Adipocyte (in vitro differentiated cells): ENCODE results near the gene ALKBH5.

Source experiments
- DNase-seq: peaks from one replicate; pipeline ENCODE4 v3.0.0-alpha.2; 2015; ENCODE audit warnings: low read depth
- H3K27me3 ChIP-seq: replicated peaks from 2 replicates; pipeline ENCODE4 v1.7.0; 2013; ENCODE audit warnings: mild to moderate bottlenecking, low read length, moderate library complexity; ENCODE audit not compliant: control insufficient read depth, insufficient read depth
- H3K36me3 ChIP-seq: 2 replicates; pipeline ENCODE4 v1.7.0; 2013; ENCODE audit warnings: low read length, mild to moderate bottlenecking, moderate library complexity; ENCODE audit not compliant: control insufficient read depth, insufficient read depth, severe bottlenecking
- H3K4me1 ChIP-seq: 2 replicates; pipeline ENCODE4 v1.7.0; 2013; ENCODE audit warnings: mild to moderate bottlenecking, low read length, moderate library complexity; ENCODE audit not compliant: control insufficient read depth, insufficient read depth
- H3K4me3 ChIP-seq: 2 replicates; pipeline ENCODE4 v1.7.0; 2013; ENCODE audit warnings: mild to moderate bottlenecking, low read length, moderate library complexity
- H3K9ac ChIP-seq: 2 replicates; pipeline ENCODE4 v1.7.0; 2013; ENCODE audit warnings: mild to moderate bottlenecking, low read length, moderate library complexity
- H3K9me3 ChIP-seq: 2 replicates; pipeline ENCODE4 v1.7.0; 2013; ENCODE audit warnings: mild to moderate bottlenecking, low read length, moderate library complexity; ENCODE audit not compliant: control insufficient read depth

The ALKBH5 gene

DNA sequence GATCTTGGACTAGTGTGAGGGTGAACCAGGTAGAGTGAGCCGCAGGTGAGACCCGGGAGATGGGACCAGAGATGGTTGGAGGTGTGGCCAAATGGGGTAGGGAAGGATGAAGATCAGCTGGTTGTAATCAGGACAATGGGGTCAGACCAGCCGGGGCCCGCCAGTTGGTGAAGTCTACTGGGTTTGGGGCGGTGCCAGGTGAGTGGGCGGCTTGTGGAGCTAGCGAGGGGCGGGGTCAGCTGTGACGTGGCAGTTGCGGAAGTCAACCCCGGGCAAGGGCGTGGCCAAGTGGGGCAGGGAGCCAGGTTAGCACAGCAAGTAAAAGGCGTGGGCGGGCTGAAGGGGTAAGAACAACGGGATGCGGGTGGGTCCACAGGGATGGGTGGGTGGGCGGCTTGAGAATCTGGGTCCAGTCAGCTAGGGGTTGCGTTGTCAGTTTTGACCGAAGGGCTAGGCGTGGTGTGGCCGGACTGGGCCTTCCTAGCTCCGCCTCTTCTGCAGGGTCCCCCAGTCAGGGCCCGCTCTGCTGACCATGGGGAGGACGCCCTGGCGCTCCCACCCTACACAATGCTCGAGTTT is 25.5 kb upstream of the ALKBH5 start:
- no peaks in the 10 kb centered on the region for H3K27me3 ChIP-seq
- H3K4me1 ChIP-seq = peaks cover 14% of the 10 kb centered on the region
- no peaks in the 10 kb centered on the region for H3K36me3 ChIP-seq
- H3K4me3 ChIP-seq = peak overlapping the region; percentile 69
- peak; percentile 68 for DNase-seq
- no peaks in the 10 kb centered on the region for H3K9me3 ChIP-seq
- H3K9ac ChIP-seq = peak overlapping the region; percentile 48

DNA sequence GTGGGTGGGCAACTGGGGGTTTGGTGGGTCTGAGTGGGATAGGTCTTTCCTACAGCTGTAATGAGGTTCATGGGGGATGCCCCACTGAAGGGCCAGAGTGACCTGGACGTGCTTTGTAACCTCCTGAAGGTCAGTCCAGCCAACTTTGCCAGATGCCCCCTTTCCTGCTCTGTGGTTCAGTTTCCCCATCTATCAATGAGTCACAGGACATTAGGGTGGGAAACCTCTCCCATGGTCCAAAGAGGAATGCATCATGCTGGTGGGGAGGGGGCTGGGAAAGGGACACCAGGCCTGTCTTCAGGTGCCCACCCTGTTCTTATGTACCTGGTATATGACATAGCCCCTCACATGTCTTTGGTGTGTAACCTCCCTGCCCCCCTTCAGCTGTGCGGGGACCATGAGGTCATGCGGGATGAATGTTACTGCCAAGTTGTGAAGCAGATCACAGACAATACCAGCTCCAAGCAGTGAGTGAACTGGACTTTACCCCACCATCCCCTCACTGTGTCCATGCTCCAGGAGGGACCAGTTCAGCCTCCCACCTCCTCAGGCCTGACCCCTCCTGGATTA is 24.0 kb upstream of the ALKBH5 start:
- DNase-seq = no peak
- no peak overlapping the region for H3K9ac ChIP-seq
- H3K4me1 ChIP-seq = peaks cover 14% of the 10 kb centered on the region
- no peak overlapping the region for H3K4me3 ChIP-seq
- no peaks in the 10 kb centered on the region for H3K27me3 ChIP-seq
- H3K36me3 ChIP-seq = no peaks in the 10 kb centered on the region
- no peaks in the 10 kb centered on the region for H3K9me3 ChIP-seq

DNA sequence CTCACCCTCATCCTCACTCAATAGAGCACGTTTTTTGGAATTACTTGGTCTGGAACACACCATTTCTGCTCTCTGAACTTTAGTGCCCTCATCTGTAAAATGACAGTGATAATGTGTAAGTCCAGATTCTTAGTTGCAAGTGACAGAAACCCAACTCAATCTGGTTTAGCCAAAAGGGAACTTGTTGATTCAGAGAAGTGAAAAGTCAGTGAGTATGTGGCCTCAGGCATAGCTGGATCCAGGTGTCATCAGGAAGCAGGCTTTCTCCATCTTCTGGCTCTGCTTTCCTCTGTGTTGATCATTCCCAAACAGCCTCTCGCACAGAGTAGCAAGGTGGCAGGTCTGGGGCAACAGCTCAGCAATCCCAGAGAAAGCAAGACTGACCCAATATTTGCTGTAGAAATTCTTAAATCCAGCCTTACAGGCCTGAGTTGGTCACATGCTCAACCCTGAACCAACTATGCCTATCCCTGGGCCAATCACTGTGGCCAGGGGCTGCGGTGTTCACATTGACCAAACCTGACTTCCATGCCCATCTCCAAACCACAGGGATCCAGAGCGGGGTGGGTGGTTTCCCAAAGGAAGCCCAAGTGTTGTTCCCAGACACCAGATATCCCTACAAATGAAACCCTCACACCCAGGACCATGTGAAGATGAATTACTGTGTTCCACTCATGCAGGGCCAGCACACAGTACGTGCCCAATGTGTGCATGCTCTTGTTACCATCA is 23.3 kb upstream of the ALKBH5 start:
- no peak overlapping the region for H3K4me3 ChIP-seq
- DNase-seq = no peak
- H3K4me1 ChIP-seq = peaks cover 14% of the 10 kb centered on the region

DNA sequence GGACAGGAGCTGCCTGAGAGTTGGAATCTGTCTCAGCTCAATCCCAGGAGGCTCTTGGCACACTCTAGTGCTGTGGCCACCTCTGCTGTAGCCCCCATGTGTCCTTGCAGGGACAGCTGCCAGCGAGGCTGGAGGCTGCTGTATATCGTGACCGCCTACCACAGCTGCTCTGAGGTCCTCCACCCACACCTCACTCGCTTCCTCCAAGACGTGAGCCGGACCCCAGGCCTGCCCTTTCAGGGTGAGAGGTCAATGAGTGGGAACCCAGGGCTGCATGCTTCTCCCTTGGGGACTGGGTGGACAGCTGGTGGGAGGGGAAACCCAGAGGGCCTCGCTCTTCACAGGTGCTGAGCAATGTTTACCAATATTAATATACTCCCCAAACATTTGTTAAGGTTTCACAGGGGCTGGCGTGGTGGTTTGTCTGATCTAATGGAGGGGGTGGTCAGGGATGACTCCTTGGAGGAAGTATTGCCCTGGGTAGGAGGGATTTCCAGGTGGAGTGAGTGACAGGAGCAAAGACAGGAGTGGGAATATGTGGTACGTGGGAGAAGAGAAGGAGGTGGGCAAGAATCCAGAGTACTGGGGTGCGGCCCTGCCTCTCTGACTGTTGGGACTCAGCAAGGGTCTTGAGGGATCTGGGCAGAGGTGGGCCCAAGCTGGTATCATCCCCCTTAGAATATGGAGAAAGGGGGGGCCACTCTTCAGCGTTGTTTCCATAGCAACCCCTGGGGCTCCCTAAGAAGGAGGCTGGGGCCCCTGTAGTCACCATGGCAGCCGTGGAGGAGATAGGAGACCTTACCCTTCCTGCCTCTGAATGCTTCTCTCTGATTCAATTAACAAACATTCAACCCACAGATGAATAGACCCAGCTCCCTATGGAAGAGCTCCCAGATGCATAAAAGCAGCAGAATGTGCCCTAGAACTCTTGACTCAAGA is 22.2 kb upstream of the ALKBH5 start:
- H3K4me1 ChIP-seq = peaks cover 14% of the 10 kb centered on the region
- H3K36me3 ChIP-seq = no peaks in the 10 kb centered on the region
- H3K4me3 ChIP-seq = no peak overlapping the region
- no peak overlapping the region for H3K9ac ChIP-seq
- H3K9me3 ChIP-seq = no peaks in the 10 kb centered on the region
- no peak for DNase-seq
- H3K27me3 ChIP-seq = no peaks in the 10 kb centered on the region

More for the DNA sequence above, 23.3 kb upstream of the ALKBH5 start:
- Histone ChIP-seq H3K27me3 (no peaks in the 10 kb centered on the region), H3K36me3 (no peaks in the 10 kb centered on the region), H3K9me3 (no peaks in the 10 kb centered on the region), H3K9ac (no peak overlapping the region)

- no peak for DNase-seq
Measured at GRCh38 chr17:18163547-18163946, 20.1 kb upstream of the ALKBH5 start.

DNA sequence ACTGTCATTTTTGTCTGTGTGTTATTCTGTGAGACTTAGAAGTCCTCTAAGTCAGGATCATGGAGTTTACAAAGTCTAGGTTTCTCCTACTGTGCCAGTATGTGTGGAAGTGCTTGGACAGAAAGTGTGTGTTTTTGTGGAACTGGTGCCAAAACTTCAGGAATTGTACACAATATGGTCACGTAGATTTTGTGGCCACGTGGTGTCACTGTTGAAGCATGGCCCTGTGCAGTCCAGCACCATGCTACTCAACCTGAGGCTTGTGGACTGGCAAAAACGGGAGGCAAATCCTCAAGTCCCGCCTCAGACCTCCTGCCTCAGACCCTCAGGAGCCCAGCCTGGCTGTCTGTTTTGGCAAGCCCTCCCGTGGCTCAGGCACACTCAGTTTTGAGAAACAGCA is 16.7 kb upstream of the ALKBH5 start:
- H3K9me3 ChIP-seq = no peaks in the 10 kb centered on the region
- H3K27me3 ChIP-seq = no peaks in the 10 kb centered on the region
- no peak overlapping the region for H3K4me3 ChIP-seq
- no peak overlapping the region for H3K9ac ChIP-seq
- no peak for DNase-seq
- no peaks in the 10 kb centered on the region for H3K4me1 ChIP-seq
- no peaks in the 10 kb centered on the region for H3K36me3 ChIP-seq

More at GRCh38 chr17:18163547-18163946, 20.1 kb upstream of the ALKBH5 start:
- Histone ChIP-seq H3K9ac (no peak overlapping the region), H3K36me3 (no peaks in the 10 kb centered on the region), H3K9me3 (no peaks in the 10 kb centered on the region), H3K4me1 (peaks cover 12% of the 10 kb centered on the region), H3K27me3 (no peaks in the 10 kb centered on the region), H3K4me3 (no peak overlapping the region)

DNA sequence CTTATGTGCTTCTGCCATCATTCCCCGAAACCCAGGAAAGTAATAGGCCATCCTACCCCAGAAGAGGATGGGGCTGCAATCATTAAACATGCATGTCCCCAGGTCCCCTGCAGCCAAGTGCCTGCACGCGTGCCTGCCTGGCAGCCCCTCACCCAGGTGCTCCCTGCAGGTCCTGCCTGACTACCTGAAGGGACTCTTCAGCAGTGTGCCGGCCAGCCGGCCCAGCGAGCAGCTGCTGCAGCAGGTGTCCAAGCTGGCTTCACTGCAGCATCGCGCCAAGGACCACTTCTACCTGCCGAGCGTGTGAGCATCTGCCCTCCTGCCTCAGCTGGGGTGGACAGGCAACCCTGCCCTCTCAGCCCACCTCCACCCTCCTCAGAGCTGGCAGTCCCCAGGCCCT is 16.2 kb upstream of the ALKBH5 start:
- H3K36me3 ChIP-seq = no peaks in the 10 kb centered on the region
- H3K9me3 ChIP-seq = no peaks in the 10 kb centered on the region
- DNase-seq = no peak
- no peak overlapping the region for H3K4me3 ChIP-seq
- no peaks in the 10 kb centered on the region for H3K4me1 ChIP-seq
- no peaks in the 10 kb centered on the region for H3K27me3 ChIP-seq
- H3K9ac ChIP-seq = no peak overlapping the region

GRCh38 chr17:18172531-18173278 is 10.9 kb upstream of the ALKBH5 start:
- H3K4me1 ChIP-seq = no peaks in the 10 kb centered on the region

DNA sequence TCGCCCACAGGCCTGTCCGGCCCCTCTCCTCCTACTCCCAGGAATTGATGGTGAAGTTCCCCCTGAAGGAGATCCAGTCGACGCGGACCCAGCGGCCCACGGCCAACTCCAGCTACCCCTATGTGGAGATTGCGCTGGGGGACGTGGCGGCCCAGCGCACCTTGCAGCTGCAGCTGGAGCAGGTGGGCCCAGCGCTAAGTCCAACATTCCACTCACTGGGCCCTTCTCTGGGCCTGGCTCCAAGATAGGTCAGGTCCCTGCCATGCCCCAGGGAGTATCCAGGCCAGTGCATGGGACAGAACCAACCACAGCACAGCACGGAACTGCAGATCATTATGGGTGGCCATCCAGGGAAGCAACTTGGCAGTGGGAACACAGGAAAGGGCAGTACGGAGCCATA is 9.9 kb upstream of the ALKBH5 start:
- DNase-seq = no peak
- H3K4me1 ChIP-seq = no peaks in the 10 kb centered on the region
- H3K9me3 ChIP-seq = no peaks in the 10 kb centered on the region
- no peak overlapping the region for H3K4me3 ChIP-seq
- no peaks in the 10 kb centered on the region for H3K27me3 ChIP-seq
- H3K9ac ChIP-seq = no peak overlapping the region
- H3K36me3 ChIP-seq = no peaks in the 10 kb centered on the region

More at GRCh38 chr17:18172531-18173278, 10.9 kb upstream of the ALKBH5 start:
- DNase-seq = no peak
- H3K9ac ChIP-seq = no peak overlapping the region
- H3K4me3 ChIP-seq = no peak overlapping the region
- no peaks in the 10 kb centered on the region for H3K27me3 ChIP-seq
- H3K36me3 ChIP-seq = no peaks in the 10 kb centered on the region
- H3K9me3 ChIP-seq = no peaks in the 10 kb centered on the region

DNA sequence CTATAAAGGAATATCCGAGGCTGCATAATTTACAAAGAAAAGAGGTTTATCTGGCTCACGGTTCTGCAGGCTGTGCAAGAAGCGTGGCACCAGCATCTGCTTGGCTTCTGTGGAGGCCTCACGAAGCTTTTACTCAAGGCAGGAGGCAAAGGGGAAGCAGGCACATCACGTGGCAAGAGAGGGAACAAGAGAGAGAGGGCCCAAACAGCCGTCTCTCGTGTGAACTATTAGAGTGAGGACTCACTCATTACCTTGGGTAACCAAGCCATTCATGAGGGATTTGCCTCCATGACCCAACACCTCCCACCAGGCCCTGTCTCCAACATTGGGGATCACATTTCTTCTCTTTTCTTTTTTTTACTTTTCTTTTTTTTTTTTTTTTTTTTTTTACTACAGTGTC is 7.5 kb upstream of the ALKBH5 start:
- Histone ChIP-seq H3K27me3 (no peaks in the 10 kb centered on the region), H3K4me3 (no peak overlapping the region), H3K36me3 (no peaks in the 10 kb centered on the region), H3K9me3 (no peaks in the 10 kb centered on the region), H3K9ac (no peak overlapping the region), H3K4me1 (peaks cover 7% of the 10 kb centered on the region)
- no peak for DNase-seq
